Muscle of arm (tissue), 12 donors: Measurements from ENCODE around the gene SNRPE. TPM values are rescaled to one million over a fixed set of nuclear protein-coding genes. Genes with fewer than 3 reads are reported as not detected.

ENCODE experiments used
- DNase-seq: peaks from one replicate; pipeline ENCODE4 v3.0.0-alpha.2; 2013
- polyA plus RNA-seq, 12 donors: library from polyadenylated mRNA; unstranded; fragments of 120-200 nt; gene quantifications; one replicate each; pipeline ENCODE4 v1.2.1, GENCODE V29; 2013; ENCODE audit not compliant: insufficient read length in 12 of 12

Gene SNRPE
- polyA plus RNA-seq, 12 donors = 88.9 to 232 (median 164) TPM; not detected in 1

DNA sequence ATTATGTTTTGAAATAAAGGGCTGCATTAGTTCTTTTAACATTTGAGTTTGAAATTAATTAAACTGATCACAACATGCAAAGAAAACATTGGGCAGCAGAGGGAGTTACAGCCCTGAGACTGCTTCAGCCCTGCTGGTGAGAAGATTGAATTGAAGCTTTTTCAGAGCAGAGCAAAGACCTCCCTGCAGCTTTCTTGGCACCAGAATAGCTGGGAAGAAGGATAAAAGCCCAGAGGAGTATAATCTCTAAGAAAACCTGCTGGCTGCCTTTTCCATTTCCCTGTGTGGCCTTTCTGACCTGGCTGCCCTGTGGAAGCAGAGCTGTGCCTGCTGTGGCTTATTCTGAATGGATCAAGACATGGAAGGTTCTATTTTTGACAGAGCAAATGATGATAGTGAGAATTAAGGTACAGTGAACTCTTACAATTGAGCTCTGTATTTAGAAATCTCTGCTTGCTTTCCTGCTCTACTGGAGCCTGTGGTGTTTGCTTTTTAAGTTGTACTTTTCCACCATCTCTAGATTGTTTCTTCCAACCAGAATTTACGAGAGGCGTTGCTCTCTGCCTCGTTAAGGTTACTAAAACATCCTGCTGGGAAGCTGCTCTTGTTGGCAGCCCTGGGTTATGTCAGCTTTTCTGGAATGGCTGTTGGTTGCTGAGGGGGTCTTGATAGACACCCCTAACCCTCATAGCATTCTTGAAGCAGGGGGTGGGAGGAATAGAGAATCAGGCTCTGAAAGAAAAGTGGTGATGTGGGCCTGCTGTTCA, 9.9 kb downstream of the SNRPE start:
- peak; percentile 43 for DNase-seq

DNA sequence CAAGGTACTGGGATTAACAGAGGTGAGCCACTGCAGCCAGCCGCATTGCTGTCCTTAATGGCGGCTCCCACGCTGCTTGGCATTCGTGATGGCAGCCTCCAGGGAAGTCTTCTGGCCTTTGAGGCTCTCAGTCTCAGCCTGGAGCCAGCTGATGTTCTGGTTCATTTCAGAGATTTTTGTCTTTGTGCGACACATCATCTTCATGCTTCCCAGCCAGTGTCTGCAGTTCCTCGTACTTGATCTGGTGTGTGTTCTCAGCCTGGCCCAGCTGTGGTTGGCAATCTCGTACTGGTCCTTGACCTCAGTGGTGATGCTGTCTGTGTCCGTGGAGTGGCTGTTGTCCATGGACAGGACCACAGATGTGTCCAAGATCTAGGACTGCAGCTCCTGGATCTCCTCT, 11.7 kb downstream of the SNRPE start:
- no peak for DNase-seq

DNA sequence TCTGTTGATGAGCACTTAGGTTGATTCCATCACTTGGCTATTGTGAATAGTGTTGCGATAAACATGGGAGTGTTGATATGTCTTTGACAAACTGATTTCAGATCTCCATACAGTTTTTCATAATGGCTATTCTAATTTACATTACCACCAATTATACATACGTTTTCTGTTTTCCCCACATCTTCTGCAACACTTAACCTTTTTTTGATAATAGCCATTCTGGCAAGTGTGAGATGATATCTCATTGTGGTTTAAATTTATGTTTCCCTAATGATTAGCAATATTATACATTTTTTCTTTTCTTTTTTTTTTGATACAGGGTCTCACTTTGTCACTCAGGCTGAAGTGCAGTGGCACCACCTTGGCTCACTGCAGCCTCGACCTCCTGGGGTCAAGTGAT, 17.0 kb downstream of the SNRPE start:
- no peak for DNase-seq

DNA sequence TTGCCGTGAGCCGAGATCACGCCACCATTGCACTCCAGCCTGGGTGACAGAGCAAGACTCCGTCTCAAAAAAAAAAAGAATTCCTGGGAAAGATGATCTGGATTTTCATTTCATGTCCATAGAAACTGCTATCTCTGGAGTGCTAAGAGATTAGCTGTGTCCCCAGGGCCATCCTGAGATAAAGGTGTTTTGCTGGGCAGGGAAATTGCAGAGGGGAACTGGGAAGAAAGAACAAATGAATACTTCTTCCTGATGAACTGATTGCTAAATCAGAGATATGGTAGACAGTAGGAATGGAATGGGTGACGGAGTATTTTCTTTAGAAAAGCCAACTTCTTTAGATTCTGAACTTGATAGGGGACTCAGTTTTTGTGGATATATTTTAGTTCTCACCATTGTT, 19.2 kb downstream of the SNRPE start:
- no peak for DNase-seq

DNA sequence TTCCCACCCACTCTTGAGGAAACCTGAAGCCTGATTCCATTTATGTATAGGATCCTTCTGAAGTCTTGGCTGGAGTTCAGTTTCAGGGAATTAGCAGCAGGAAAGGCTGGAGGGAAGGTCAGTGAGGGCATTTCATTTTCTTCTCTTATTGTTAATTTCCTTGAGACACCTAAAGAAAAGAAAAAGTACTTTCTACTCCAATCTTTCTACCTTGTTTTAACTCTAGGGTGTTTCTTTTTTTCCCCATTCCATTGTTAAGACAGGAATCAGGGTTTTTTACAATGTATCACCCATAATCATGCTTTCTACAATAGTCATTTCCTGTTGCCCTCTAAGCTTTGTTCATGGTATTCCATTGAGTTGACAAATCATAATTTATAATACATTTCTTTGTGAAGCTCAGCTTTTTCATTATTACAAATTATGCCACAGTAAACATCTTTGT, 27.4 kb downstream of the SNRPE start:
- DNase-seq = no peak

DNA sequence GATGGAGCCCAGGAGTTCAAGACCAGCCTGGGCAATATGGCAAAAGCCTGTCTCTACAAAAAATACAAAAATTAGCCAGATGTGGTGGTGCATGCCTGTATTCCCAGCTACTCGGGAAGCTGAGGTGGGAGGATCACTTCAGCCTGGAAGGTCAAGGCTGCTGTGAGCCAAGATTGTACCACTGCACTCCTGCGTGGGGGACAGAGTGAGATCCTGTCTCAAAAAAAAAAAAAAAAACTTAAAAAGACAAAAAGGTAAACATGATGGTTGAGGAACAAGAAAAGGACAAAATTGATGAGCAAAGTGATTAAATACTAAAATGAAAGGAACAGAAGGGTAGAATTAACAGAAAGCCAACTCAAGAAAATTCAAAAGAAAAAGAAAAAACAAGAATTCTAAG, 30.6 kb downstream of the SNRPE start:
- no peak for DNase-seq

DNA sequence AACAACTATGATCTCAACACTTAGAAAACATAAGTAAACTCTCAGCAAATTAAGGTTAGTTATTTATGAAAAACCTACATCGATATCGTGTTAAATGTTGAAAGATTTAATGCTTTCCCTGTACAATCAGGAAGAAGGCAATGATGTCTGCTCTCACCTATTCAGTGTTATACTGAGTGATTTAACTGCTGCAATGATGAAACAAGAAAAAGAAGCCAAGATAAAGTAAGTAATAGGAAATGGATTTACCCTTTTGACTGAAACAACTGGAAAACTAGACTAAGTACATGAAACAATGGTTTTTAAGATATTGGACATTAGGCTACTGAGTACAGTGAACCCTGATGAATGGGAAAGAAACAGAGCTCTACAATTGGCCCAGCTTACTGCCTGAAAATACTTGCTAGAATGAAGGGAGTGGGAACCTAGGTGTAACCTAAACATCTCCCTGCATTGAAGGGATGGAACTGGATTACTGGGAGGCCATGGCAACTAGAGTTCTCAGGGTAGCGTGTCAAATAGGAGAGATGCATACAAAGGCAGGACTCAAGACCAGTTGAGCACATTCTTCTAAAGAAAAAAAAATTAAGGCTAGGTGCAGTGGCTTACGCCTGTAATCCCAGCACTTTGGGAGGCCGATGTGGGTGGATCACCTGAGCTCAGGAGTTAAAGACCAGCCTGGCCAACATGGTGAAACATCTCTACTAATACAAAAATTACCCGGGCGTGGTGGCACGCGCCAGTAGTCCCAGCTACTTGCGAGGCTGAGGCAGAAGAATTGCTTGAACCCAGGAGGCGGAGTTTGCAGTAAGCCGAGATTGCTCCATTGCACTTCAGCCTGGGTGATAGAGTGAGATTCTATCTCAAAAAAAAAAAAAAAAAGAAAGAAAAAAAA, 37.3 kb downstream of the SNRPE start:
- no peak for DNase-seq

DNA sequence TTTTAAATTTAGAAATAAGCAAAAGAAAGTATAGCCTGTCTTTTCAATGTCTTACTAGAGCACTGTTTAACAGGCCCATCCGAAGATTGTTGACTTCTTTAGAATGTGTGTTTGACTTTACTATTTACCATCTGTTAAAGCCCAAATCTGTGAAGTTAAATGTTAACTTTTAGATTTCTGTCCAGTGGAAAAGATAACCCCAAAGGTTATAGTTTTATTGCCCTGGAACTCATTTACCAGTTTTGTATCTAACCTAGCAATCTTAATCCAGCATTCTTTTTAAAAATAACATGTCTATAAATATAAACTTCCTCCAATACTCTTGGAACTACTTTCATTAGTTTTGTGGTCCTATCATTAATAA, 37.9 kb downstream of the SNRPE start:
- DNase-seq = no peak

DNA sequence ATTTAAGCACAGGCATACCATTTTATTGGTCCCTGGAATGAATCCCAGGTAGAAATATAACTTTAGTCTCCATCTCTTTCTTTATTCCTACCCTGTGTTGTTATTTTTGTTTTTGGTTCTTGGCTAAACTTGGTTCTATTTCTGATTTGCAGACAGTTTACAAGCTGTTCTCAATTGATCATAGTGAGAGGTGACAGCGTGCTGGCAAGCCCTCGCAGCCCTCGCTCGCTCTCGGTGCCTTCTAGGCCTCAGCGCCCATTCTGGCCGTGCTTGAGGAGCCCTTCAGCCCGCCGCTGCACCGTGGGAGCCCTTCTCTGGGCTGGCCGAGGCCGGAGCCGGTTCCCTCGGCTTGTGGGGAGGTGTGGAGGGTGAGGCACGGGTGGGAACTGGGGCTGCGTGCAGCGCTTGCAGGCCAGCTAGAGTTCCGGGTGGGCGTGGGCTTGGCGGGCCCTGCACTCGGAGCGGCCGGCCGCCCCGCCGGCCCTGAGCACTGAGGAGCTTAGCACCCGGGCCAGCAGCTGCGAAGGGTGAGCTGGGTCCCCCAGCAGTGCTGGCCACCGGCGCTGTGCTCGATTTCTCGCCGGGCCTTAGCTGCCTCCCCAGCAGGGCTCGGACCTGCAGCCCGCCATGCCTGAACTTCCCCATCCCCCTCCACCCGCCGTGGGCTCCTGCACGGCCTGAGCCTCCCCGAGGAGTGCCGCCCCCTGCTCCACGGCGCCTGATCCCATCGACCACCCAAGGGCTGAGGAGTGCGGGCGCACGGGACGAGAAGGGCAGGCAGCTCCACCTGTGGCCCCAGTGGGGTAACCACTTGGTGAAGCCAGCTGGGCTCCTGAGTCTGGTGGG, 38.7 kb downstream of the SNRPE start:
- DNase-seq = no peak

DNA sequence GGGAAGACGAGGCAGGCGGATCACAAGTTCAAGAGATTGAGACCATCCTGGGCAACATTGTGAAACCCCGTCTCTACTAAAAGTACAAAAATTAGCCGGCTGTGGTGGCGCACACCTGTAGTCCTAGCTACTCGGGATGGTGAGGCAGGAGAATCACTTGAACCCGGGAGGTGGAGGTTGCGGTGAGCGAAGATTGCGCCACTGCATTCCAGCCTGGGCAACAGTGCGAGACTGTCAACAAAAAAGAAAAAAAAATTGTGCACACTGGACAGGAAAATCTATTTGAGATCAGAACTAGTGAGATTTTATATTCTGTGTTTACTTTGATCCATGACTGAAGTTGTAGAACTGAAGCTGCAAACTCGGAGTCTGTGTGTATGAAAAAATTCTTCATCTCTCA, 40.2 kb downstream of the SNRPE start:
- no peak for DNase-seq

DNA sequence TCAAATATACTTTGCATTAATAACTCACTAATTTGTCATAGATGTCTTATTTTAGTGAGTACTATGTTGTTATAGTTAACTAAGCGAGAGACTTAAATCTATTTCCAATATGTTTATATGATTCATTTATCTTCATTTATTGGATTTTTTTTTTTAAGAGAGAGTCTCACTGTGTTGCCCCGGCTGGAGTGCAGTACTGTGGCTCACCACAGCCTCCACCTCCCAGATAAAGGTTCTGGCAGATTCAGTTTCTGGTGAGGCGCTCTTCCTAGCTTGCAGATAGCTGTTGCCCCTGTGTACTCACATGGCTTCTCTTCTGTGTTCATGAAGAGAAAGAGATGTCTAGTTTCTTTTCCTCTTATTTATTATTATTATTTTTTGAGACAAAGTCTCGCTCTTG, 43.9 kb downstream of the SNRPE start:
- no peak for DNase-seq

DNA sequence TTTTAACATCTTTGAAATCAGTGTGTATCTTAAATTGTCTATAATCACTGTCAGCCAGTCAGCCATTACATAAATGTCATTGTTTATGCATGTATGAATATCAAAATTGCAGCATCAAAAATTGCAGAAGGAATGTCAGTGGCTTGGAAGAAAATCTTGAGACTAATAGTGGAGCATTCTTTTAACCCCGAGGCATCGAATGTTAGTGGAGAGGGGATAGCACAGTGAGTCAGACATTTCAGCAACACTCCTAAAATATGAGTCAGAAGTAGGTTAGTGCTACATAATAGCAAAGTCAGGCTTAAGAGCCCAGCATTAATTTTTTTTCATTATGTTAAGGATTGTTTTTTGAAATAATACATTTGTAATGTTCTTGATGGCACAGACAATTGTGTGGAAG, 45.5 kb downstream of the SNRPE start:
- no peak for DNase-seq

DNA sequence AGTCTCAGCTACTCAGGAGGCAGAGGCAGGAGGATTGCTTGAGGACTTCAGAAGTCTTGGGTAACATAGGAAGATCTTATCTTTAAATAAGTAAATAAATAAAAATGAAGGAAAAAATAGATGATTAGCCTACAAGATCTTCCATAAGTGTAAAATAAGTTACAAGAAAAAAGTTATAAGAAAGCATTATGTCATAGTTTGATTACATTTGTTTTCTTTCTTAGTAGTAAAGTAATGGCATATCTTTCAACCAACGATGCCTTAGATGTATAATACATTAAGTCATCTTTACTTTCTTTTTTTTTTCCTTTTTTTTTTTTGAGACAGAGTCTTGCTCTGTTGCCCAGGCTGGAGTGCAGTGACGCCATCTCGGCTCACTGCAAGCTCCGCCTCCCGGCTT, 46.5 kb downstream of the SNRPE start:
- no peak for DNase-seq

DNA sequence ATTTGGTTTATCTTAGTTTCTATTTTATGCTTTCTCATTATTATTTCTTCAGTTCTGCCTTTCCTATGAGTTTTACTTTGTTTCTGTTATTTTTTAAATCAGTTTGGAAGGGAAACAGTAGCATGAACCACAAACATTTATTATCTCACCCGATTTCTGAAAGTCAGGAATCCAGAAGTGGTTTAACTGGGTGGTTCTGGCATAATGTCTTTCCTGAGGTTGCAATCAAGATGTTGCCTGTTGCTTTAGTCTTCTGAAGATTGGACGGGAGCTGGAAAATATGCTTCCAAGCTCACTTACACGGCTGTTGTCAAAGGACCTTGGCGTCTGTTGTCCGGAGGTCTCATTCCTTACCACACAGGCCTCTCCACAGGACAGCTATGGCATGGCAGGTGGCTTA, 50.4 kb downstream of the SNRPE start:
- DNase-seq = no peak

DNA sequence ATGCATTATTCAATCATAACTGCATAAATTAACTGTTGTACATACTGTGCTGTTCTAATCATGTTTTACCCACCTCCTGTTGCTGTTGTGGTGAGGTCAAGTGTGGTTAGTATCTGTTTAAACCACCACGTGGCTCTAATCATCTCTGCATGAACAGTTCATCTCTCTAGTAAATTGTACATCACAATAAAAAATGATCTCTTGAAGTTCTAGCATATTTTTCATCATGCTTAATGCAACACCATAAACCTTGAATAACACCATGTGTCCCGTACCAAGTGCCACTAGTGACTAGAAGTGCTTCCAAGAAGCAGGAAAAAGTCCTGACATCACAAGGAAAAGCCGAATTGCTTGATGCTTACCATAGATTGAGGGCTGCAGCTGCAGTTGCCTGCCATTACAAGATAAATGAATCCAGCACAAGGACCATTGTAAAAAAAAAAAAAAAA, 51.7 kb downstream of the SNRPE start:
- no peak for DNase-seq

DNA sequence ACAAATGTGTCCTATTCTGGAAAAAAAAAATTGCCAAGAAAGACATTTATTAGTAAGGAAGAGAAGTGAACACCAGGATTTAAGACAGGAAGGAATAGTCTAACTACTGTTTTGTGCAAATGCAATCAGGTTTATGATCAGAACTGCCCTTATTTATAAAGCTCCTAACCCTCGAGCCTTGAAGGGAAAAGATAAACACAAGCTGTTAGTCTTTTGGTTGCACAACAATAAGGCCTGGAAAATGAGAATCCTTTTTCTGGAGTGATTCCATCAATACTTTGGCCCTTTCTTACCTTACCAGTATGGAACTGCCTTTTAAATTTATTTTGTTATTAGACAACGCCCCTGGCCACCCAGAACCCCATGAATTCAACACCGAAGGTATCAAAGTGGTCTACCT, 52.9 kb downstream of the SNRPE start:
- DNase-seq = no peak

DNA sequence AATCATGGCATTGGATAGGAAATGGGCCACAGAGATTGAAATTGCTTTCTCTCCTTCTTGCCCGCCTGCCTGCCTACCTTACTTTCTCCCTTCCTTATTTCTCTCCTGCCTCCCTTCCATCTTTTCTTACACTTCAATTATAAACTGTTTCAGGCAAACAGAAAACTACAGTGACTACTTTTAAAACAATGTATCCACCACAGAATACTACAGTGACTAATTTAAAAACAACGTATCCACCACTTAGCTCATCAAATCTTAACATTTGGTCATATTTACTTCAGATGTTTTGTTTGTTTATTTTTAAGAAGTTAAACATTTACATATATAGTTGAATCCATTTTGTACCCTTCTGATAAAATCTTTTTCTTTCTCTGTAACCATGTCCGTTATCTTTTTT, 54.4 kb downstream of the SNRPE start:
- no peak for DNase-seq

DNA sequence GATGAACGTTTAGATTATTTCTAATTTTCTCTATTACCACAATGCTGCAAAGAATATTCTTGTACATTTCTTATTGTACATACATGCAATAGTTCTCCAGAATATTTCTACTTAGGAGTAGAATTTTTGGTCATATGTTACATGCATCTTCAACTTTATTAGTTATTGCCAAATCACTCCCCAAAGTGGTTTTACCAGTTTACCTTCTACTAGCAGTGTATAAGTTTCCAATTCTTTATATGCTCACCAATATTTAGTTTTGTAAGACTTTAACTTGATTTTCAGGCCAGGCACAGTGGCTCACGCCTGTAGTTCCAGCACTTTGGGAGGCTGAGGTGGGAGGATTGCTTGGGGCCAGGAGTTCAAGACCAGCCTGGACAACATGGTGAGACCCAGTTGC, 55.4 kb downstream of the SNRPE start:
- DNase-seq = no peak
